ENCODE data around the gene NRGN.

DNA sequence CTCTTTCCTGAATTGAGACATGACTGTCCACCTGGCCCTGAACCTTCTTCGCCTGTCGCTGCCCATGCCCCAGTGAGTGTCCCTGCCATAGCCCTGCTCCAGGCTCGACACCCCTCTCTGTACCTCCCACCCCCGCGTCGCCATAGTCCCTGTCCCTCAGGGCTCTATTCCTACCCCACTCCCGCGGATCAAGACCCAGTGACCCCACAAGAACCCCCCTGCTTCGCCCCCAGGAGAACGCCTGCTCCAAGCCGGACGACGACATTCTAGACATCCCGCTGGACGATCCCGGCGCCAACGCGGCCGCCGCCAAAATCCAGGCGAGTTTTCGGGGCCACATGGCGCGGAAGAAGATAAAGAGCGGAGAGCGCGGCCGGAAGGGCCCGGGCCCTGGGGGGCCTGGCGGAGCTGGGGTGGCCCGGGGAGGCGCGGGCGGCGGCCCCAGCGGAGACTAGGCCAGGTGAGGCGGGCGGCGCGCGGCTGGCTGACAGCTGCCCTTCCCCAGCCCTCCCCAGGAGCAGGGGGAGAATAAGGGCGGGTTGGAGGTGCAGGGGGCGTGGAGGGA lies 5.6 kb downstream of the NRGN start:
- TF ChIP-seq CTCF (IDR thresholded peaks at IDR 0.05; ENCODE audit: insufficient read depth, low read length): no peak
- TF ChIP-seq POLR2AphosphoS5 (IDR thresholded peaks at IDR 0.05; ENCODE audit: low read depth): no peak
- TF ChIP-seq REST (IDR thresholded peaks at IDR 0.05; ENCODE audit: insufficient replicate concordance, low read depth): no peak
- TF ChIP-seq GABPA (IDR thresholded peaks at IDR 0.05; ENCODE audit: low read depth): no peak
